Gastroesophageal sphincter (tissue), 3 donors: ENCODE results near the gene SPHKAP.

ENCODE experiments used
- POLR2AphosphoS5 ChIP-seq: sonication (generic); formaldehyde crosslinking; IDR thresholded peaks from one replicate; pipeline ENCODE4 v1.6.1; 2017; ENCODE audit warnings: antibody characterized with exemption
- TF ChIP-seq, protein P1 (sequence below), 4 experiments: fragments of 200-600 bp in 2 of 4; fragments of 450-650 bp in 2 of 4; sonication (generic) in 1 of 4; IDR thresholded peaks; one replicate each; pipeline ENCODE4 v1.5.1; 2017 to 2019; ENCODE audit warnings: antibody characterized with exemption in 4 of 4, mild to moderate bottlenecking in 2 of 4, moderate library complexity in 2 of 4

GRCh38 chr2:228082571-228082970 lies 98.9 kb downstream of the SPHKAP start:
- TF ChIP-seq, protein P1, sequence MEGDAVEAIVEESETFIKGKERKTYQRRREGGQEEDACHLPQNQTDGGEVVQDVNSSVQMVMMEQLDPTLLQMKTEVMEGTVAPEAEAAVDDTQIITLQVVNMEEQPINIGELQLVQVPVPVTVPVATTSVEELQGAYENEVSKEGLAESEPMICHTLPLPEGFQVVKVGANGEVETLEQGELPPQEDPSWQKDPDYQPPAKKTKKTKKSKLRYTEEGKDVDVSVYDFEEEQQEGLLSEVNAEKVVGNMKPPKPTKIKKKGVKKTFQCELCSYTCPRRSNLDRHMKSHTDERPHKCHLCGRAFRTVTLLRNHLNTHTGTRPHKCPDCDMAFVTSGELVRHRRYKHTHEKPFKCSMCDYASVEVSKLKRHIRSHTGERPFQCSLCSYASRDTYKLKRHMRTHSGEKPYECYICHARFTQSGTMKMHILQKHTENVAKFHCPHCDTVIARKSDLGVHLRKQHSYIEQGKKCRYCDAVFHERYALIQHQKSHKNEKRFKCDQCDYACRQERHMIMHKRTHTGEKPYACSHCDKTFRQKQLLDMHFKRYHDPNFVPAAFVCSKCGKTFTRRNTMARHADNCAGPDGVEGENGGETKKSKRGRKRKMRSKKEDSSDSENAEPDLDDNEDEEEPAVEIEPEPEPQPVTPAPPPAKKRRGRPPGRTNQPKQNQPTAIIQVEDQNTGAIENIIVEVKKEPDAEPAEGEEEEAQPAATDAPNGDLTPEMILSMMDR (IDR thresholded peaks at IDR 0.05): no peak
- no peak for TF ChIP-seq POLR2AphosphoS5
